Natural killer cell treated with Interleukin-12 subunit alpha and Interleukin-12 subunit beta and Interleukin-15 and Interleukin-18, amount 100 ng/mL, for 72 hours (primary cell): ENCODE measurements around the gene CHKB. TPM values are rescaled to one million over a fixed set of nuclear protein-coding genes. Genes with fewer than 3 reads are reported as not detected.

ENCODE experiments used
- ATAC-seq, 2 donors: fragments of 150-1000 bp; cut with Tn5 transposase in 1 of 2; sonication (Bioruptor Pico), chemical (Tn5 transposase) in 1 of 2; 2 replicates each; pipeline ENCODE4 v1.10.0; 2021
- DNase-seq: peaks from one replicate; pipeline ENCODE4 v3.0.0; 2022; ENCODE audit warnings: low spot score
- H3K27ac Mint-ChIP-seq, 2 donors: 1 replicate in 1 of 2; 2 replicates in 1 of 2; pipeline ENCODE4 v1.8.0; 2022; ENCODE audit warnings: mixed read lengths in 2 of 2, mild to moderate bottlenecking in 1 of 2, moderate library complexity in 1 of 2
- H3K27me3 Mint-ChIP-seq, 2 donors: 1 replicate in 1 of 2; 2 replicates in 1 of 2; pipeline ENCODE4 v1.8.0; 2022; ENCODE audit warnings: mixed read lengths in 2 of 2
- H3K36me3 Mint-ChIP-seq: one replicate; pipeline ENCODE4 v1.8.0; 2022; ENCODE audit warnings: mixed read lengths
- H3K4me1 Mint-ChIP-seq, 2 donors: 1 replicate in 1 of 2; 2 replicates in 1 of 2; pipeline ENCODE4 v1.8.0; 2022; ENCODE audit warnings: low read depth in 2 of 2, mixed read lengths in 2 of 2, mild to moderate bottlenecking in 1 of 2
- H3K4me3 Mint-ChIP-seq: one replicate; pipeline ENCODE4 v1.8.0; 2022; ENCODE audit warnings: mixed read lengths
- H3K9me3 Mint-ChIP-seq: 2 replicates; pipeline ENCODE4 v1.8.0; 2022; ENCODE audit warnings: mixed read lengths
- total RNA-seq, 2 donors: library from RNA; stranded (reverse); gene quantifications; one replicate each; pipeline ENCODE4 v1.2.3, GENCODE V29; 2022

CHKB gene
- total RNA-seq, 2 donors from 2014 or later, result 120 to 130 TPM

DNA sequence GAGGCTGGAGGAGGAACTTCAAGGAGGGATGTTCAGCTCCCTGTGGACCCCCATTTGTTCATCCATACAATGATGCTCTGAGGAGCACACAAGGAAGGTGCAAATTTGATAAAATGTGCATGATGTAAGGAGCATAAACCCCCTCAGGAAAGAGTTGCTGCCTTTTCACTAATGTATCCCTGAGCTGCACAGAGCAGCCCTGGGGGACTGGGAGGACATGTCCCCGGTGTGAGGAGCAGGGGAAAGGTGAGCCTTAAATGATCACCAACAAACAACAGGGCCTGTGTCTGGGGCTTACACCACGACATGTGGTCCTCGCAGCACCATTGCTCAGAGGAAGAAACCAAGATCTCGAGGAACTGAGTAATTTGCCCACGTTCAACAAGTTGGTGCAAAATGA lies 14.4 kb upstream of the CHKB start:
- no peak overlapping the region for H3K4me3 Mint-ChIP-seq
- DNase-seq (peak; percentile 15), ATAC-seq (no peak)
- H3K27ac Mint-ChIP-seq, result no peak overlapping the region
- no peaks in the 10 kb centered on the region for H3K9me3 Mint-ChIP-seq
- peaks cover 8 to 17% of the 10 kb centered on the region in 2 donors for H3K27me3 Mint-ChIP-seq
- peaks cover 5% of the 10 kb centered on the region in 2 donors for H3K4me1 Mint-ChIP-seq
- H3K36me3 Mint-ChIP-seq, result no peaks in the 10 kb centered on the region

DNA sequence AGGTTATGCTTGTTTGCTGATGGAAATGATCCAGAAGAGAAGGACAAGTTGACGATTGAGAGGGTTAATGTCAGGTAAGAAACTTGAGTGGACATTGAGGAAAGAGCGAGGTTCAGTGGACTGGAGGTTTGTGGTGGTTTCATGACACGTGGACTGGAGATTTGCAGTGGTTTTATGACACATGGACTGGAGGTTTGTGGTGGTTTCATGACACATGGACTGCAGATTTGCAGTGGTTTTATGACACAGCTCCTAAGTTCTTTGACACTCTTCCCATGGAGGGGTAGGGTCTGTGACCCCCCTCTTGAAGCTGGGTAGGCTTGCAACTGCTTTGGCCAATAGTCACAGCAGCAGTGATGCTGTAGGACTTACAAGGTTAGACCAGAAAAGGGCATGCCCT lies 12.5 kb upstream of the CHKB start:
- Mint-ChIP-seq H3K9me3 (no peaks in the 10 kb centered on the region), H3K36me3 (no peaks in the 10 kb centered on the region), H3K4me3 (no peak overlapping the region), H3K27me3 (peaks cover 0 to 11% of the 10 kb centered on the region in 2 donors), H3K27ac (no peak overlapping the region), H3K4me1 (no peaks in the 10 kb centered on the region)
- no peak for ATAC-seq
- peak; percentile 45 for DNase-seq

DNA sequence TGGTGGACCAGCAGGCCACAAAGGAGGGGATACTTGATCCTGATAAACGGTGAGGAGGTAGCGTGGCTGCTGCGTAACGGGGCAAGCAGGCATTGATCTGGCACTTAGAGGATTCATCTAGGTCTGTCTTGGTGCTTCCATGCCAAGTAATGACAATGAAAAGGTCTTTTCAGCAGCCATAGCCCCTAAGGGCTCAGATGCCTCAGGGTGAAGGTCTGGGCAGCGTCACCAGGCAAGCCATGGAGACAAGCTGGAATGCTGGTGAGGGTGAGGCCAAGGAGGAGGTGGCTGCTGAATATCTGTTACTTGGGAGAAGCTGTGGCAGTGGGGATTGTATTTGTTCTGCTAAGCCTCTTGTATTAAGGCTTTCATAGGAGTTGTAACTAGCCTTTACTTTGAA lies 4.8 kb upstream of the CHKB start:
- Mint-ChIP-seq H3K4me3 (no peak overlapping the region), H3K27ac (no peak overlapping the region), H3K9me3 (no peaks in the 10 kb centered on the region), H3K4me1 (peaks cover 5 to 8% of the 10 kb centered on the region in 2 donors), H3K36me3 (no peaks in the 10 kb centered on the region), H3K27me3 (no peaks in the 10 kb centered on the region)
- ATAC-seq, result no peak
- DNase-seq, result no peak

DNA sequence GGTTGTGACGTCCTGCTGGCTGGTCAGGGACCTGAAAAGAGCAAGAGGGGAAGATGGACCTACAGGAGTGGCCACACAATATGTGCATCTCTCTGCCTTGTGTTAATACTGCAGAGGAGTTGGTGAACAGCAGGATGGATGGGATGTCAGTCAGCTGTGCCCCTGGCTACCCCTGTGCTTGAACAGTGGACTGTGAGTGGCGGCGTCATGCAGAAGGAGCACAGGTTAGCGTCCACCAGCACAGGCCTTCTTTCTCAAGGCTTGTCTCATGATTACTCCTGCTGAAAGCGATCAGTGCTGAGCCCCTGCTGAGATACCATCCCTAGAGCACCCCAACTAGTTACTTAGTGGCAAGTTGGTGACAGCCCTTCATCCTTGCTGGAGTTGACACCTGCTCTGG lies 3.8 kb upstream of the CHKB start:
- H3K36me3 Mint-ChIP-seq, result no peaks in the 10 kb centered on the region
- no peak overlapping the region for H3K4me3 Mint-ChIP-seq
- DNase-seq (no peak), ATAC-seq (no peak)
- H3K4me1 Mint-ChIP-seq, result peaks cover 5 to 8% of the 10 kb centered on the region in 2 donors
- no peaks in the 10 kb centered on the region for H3K9me3 Mint-ChIP-seq
- H3K27ac Mint-ChIP-seq, result no peak overlapping the region
- no peaks in the 10 kb centered on the region for H3K27me3 Mint-ChIP-seq

DNA sequence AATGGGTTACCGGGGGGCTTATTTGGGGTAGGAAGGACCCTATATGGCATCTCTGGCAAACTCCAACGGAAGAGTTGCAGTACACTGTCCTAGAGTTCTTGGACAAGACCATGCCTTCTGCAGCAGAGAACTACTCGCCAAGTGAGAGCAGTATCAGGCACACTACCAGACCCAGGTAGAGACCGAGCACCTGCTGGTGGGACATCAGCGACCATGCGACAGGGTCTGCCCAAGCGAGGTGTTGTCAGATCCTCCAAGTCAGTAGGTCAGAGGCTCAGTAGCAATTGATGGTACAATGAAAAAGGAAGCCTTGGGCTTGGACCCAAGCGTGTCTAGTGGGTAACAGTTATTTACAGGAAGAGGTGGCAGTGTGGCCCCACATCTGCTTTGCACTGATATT lies 3.1 kb upstream of the CHKB start:
- Mint-ChIP-seq H3K4me1 (peaks cover 5 to 8% of the 10 kb centered on the region in 2 donors), H3K9me3 (no peaks in the 10 kb centered on the region), H3K4me3 (no peak overlapping the region), H3K36me3 (no peaks in the 10 kb centered on the region), H3K27me3 (no peaks in the 10 kb centered on the region), H3K27ac (no peak overlapping the region)
- no peak for ATAC-seq
- DNase-seq, result peak; percentile 34

DNA sequence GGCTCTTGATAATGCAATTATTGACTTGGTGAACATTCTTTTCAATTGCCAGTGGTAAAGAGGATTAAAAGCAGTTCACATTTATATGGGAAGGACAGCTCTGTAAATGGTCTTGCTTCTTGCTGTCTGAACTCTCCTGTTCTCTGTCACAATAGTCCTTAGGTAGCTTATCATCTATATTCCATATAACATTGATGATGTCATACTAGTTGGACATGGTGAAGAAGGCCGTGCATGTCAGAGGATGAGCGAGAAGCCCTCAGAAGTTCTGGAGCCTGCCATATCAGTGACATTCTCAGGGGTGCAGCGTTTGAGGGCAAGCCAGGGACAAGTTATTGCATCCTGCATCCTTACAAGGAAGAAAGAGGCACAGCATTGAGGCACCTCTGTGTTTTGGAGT lies 2.6 kb upstream of the CHKB start:
- H3K27ac Mint-ChIP-seq, result no peak overlapping the region

DNA sequence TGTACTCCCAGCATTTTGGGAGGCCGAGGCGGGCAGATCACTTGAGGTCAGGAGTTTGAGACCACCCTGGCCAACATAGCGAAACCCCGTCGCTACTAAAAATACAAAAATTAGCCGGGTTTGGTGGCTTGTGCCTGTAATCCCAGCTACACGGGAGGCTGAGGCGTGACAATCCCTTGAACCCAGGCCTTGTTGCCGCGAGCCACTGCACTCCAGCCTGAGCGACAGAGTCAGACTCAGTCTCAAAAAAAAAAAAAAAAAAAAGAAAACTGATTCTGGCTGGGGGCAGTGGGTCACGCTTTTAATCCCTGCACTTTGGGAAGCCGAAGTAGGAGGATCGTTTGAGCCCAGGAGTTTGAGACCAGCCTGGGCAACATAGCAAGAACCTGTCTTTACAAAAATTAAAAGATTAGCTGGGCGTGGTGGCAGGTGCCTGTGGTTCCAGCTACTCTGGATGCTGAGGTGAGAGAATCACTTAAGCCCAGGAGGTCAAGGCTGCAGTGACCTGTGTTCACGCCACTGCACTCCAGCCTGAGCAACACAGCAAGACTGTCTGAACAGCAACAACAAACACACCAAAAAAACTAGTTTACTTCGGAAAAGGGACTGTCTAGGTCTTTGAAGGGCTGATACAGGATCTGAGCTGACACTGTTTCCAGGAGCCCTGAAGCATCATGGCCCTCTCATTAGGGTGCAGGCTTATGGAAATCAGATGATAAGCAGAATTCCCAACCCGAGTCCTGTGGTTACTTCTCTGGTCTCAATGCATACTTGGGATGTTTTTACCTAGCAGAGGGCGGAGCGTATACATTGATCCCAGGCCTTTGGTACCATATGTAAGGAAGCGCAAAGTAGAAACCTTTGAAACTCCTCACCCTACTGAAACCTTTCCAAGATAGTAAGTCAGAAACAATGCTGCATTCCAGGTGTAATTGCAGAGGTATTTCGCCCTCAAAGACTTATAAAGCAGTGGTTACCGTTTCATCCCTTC lies 1.8 kb upstream of the CHKB start:
- Mint-ChIP-seq H3K27me3 (no peaks in the 10 kb centered on the region), H3K4me3 (peak overlapping the region; percentile 83), H3K36me3 (no peaks in the 10 kb centered on the region), H3K27ac (no peak overlapping the region), H3K4me1 (peaks cover 11 to 17% of the 10 kb centered on the region in 2 donors), H3K9me3 (no peaks in the 10 kb centered on the region)
- no peak for ATAC-seq
- peak; percentile 31 for DNase-seq

More for the DNA sequence above, 2.6 kb upstream of the CHKB start:
- peak; percentile 28 for DNase-seq
- Mint-ChIP-seq H3K4me1 (peaks cover 5 to 11% of the 10 kb centered on the region in 2 donors), H3K4me3 (peak overlapping the region; percentile 20), H3K36me3 (no peaks in the 10 kb centered on the region), H3K9me3 (no peaks in the 10 kb centered on the region), H3K27me3 (no peaks in the 10 kb centered on the region)
- no peak for ATAC-seq

DNA sequence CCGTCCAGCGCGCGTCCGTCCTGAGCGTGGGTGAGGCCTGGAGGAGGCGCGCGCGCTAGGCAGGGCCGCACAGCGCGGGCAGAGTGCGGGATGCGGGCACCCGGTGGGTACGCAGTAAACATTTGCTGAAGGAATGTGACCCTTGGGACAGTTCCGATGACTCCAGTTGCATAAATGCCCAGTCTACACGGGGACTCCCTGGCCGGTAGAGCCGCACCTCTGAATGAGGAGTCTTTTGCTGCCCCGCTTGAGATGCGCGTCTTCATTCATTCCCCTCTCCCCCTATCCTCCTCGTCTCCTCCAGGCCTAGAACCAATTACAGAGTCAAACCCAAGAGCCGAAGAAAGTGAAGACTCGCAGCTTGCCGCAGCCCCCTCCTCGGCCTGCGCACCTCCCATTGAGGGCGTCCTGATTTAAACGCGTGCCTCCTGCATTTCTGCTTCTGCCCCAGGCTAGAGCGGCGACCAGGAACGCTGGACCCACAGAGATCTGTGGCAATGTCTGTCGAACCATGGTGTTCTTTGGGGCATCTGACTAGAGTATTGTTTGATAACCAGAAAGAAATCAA lies 729 bp upstream of the CHKB start:
- Mint-ChIP-seq H3K4me1 (peaks cover 11 to 17% of the 10 kb centered on the region in 2 donors), H3K4me3 (peak overlapping the region; percentile 83), H3K27ac (peak overlapping the region; percentile 78 to 88), H3K27me3 (no peaks in the 10 kb centered on the region), H3K36me3 (no peaks in the 10 kb centered on the region), H3K9me3 (no peaks in the 10 kb centered on the region)
- ATAC-seq (peak in 1 of 2 donors; percentile 21), DNase-seq (peak; percentile 55)

DNA sequence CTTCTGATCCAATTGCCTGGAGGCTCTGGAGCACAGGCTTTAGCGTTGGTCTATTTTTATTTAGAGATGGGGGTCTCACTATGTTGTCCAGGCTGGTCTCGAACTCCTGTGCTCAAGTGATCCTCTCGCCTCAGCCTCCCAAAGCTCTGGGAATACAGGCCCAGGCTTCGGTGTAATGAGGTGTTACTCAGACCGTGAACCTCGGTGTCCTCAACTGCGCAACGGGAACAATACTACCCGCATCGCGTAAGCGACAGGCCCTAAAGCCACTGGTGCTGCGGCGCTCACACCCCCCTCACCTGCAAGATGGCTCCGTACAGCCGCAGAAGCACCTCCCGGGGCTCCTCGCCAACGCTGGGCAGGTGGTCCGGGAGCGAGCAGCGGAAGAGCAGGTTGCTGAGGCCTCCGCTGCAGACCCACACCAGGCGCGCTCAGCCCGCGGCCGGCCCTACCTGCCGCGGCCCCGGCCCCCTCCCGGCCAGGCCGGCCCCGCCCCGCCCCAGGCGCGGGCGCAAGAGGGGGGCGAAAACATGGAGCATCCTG lies 628 bp downstream of the CHKB start:
- H3K27ac Mint-ChIP-seq, result peak overlapping the region; percentile 78 to 88
- H3K4me1 Mint-ChIP-seq, result peaks cover 11 to 21% of the 10 kb centered on the region in 2 donors
- peak; percentile 66 for DNase-seq
- peak overlapping the region; percentile 83 for H3K4me3 Mint-ChIP-seq
- H3K27me3 Mint-ChIP-seq, result no peaks in the 10 kb centered on the region
- H3K36me3 Mint-ChIP-seq, result no peaks in the 10 kb centered on the region
- ATAC-seq, result peak in 1 of 2 donors; percentile 0
- H3K9me3 Mint-ChIP-seq, result no peaks in the 10 kb centered on the region

DNA sequence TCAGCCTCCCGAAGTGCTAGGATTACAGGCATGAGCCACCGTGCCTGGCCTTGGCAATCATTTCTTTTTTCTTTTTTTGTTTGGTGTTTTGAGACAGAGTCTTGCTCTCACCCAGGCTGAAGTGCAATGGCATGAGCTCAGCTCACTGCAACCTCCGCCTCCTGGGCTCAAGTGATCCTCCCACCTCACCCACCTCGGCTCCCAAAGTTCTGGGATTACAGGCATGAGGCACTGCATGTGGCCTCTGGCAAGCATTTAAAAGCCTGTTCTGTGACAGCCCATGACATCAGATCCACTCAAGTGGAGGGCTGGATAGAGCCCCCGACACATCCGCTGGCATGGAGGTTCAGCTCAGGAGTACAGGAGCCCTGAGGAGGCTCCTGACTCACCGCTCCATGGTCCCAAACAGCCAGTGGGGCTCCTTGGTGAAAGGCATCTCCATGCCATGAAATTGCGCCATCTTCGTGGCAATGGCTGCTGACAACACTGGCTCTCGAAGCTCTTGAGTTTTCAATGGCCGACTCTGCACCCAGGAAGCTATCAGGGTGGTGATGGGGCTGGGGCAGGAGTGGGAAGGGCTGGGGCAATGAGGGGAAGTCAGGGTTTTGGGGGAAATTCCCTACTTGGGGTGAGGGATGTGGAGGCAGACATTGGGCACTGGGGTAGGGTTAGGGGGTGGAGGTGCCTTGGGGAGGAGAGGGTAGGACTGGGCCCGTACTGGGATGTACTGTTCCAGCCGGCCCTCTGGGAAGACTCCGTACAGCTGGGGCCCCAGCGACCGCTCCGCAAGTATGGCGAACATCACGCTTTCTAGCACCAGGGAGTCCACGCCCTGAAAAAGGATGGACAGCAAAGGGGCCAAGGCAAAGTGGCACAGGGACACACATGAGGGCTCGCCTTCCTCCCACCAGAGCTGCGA lies 1.4 kb downstream of the CHKB start:
- no peaks in the 10 kb centered on the region for H3K27me3 Mint-ChIP-seq

DNA sequence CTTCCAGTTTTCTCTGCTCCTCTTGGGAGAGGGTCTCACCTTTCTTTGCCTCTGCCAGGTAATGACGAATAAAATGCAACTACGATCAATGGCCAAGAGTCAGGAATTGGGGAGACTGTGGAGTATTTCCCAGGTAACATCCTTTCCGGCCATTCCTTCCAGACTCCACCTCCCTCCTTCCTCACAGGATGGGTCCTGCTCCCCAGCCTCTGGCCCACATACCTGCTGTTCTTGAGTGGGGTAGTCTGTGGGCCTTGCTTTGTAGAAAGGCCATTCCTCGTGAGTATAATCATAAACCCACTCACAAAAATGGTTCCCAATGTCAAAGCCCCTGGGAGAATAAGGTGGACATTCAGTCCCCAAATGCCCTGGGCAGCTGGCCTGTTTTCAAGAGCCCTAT lies 2.9 kb downstream of the CHKB start:
- Mint-ChIP-seq H3K9me3 (no peaks in the 10 kb centered on the region), H3K27ac (peak overlapping the region; percentile 23 to 67), H3K4me1 (peaks cover 11 to 20% of the 10 kb centered on the region in 2 donors), H3K4me3 (no peak overlapping the region), H3K36me3 (no peaks in the 10 kb centered on the region), H3K27me3 (no peaks in the 10 kb centered on the region)
- DNase-seq (no peak), ATAC-seq (no peak)

More for the DNA sequence above, 1.4 kb downstream of the CHKB start:
- Mint-ChIP-seq H3K27ac (peak overlapping the region; percentile 78 to 88), H3K36me3 (no peaks in the 10 kb centered on the region), H3K4me1 (peaks cover 11 to 21% of the 10 kb centered on the region in 2 donors), H3K4me3 (peak overlapping the region; percentile 83), H3K9me3 (no peaks in the 10 kb centered on the region)
- DNase-seq (peak; percentile 50), ATAC-seq (no peak)

DNA sequence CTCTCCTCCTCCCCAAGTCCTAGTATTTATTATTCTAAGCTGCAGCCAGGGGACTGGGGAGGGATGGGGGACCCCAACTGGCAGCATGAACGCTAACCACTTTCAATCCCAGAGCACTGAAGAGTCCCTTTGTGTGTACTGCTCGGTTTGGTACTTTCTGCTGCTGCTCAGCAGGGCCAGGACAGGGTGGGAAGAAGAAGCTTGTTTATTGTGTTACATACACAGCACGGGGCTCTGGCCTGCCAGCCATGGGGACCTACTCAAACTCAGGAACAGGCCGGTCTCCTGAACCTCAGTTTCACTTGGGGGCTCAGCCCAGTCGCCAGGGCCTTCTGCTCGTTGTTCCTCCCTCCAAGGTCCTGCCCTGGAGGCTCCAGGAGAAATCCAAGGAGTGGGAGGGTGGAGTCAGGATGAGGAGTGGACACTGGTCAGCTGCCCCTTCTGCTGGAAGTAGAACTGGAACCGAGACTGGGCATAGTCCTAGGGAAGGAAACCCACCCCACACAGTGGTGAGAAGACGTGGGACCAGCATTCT lies 3.8 kb downstream of the CHKB start:
- Mint-ChIP-seq H3K27me3 (no peaks in the 10 kb centered on the region), H3K27ac (no peak overlapping the region), H3K4me3 (no peak overlapping the region)

More for the DNA sequence above, 3.8 kb downstream of the CHKB start:
- Mint-ChIP-seq H3K4me1 (peaks cover 11 to 20% of the 10 kb centered on the region in 2 donors), H3K36me3 (no peaks in the 10 kb centered on the region), H3K9me3 (no peaks in the 10 kb centered on the region)
- no peak for DNase-seq
- no peak for ATAC-seq
